GM19025 (cell line): ENCODE measurements around the gene IPO11.
"Not testable (repeated sequence)": the region's sequence is repeated elsewhere in the genome, so short reads cannot be mapped to it uniquely, and the experiment has no call there.

Experiments used
- ATAC-seq: cut with Tn5 transposase; IDR thresholded peaks from one replicate; pipeline ENCODE4 v1.9.1; 2021; ENCODE audit warnings: mild to moderate bottlenecking, low read depth, moderate library complexity; ENCODE audit not compliant: unreplicated experiment

The IPO11 gene

DNA sequence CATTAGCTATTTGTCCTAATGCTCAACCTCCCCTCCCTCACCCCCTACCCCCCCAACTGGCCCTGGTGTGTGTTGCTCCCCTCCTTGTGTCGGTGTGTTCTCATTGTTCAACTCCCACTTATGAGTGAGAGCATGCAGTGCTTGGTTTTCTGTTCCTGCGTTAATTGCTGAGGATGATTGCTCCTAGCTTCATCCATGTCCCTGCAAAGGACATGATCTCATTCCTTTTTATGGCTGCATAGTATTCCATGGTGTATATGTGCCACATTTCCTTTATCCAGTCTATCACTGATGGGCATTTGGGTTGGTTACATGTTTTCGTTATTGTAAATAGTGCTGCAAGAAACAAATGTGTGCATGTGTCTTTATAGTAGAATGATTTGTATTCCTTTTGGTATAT is 153.2 kb downstream of the IPO11 start:
- not testable (repeated sequence) for ATAC-seq

DNA sequence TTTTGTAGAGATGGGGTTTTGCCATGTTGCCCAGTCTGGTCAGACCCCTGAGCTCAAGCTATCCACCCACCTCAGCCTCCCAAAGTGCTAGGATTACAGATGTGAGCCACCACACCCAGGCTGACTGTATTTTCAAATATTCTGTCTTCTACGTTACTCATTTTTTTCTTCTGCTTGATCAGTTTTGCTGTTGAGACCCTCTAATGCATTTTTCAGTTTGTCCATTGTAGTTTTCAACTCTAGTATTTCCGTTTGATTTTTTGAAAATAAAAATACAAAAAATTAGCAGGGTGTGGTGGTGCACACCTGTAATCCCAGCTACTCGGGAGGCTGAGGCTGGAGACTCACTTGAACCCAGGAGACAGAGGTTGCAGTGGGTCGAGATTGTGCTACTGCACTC is 155.6 kb downstream of the IPO11 start:
- no peak for ATAC-seq

DNA sequence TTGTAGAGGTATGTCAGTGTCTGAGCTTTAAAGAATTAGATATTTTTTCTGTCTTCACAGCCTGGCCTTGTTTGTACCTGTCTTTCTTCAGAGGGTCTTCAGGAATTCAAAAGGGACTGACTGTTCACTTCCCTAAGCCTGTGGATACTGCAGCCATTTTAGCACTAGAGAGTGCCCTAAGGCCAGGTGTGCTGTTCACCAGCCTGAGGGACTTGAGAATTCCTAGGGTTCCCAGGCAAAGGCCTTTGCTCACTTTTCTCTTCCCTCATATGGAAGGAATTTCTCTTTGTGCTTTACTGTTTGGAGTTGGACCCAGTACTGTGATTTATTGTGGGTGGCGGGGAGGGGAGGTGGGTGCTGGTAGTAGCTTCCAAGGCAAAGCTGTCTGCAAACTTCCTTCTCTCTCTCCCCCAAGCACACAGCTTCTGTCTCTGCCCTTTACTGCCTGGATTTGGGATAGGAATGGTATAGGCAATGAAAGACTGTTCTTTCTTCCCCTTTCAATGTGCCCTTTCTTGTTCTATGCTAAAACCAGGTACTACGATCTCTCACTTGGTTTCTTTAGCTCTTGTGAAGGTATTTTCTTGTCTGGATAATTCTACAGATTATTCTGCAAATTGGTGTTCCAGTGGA is 156.4 kb downstream of the IPO11 start:
- no peak for ATAC-seq

- ATAC-seq: no peak
Measured at GRCh38 chr5:62569470-62569869, 156.9 kb downstream of the IPO11 start.

GRCh38 chr5:62572918-62573514 is 160.5 kb downstream of the IPO11 start:
- ATAC-seq: no peak

DNA sequence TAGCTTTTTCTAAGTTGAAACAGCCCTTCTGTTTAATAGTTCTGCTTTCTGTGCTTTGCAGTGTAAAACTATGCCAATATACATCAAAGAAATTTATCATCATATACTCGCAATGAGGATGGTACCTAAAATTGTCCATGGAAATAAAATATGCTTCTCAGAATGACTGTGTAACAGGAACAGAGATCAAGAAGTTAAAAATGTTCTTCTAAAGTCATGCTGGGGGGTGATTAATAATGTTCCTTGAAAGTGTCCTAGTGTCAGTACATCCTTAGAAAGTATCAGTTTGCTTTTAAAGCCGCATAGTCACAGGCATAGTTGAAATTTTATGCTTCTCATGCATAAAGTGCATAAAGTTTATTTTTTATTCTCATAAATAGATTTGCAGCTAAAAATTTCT is 162.0 kb downstream of the IPO11 start:
- ATAC-seq: no peak

- no peak for ATAC-seq
Measured at GRCh38 chr5:62575066-62575465, 162.5 kb downstream of the IPO11 start.

DNA sequence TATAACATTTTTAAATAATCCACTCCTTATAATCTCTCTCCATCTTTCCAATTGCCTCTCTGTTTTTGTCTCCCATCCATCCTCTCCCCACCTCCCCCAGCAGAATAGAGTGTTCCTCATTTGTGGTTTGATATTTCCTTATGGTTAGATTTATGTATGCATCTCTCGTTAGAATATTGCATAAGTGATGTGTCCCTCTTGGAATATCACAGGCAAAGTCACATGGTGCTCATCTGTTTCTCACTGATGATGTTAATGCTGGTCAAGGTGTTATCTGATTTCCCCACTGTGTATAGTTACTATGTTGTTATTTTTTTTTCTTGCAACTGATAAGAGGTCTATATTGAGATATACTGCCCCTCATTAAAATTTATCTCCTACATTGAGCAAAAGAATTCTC is 162.9 kb downstream of the IPO11 start:
- ATAC-seq: no peak

- ATAC-seq: no peak
Measured at GRCh38 chr5:62576570-62577170, 164.1 kb downstream of the IPO11 start.

DNA sequence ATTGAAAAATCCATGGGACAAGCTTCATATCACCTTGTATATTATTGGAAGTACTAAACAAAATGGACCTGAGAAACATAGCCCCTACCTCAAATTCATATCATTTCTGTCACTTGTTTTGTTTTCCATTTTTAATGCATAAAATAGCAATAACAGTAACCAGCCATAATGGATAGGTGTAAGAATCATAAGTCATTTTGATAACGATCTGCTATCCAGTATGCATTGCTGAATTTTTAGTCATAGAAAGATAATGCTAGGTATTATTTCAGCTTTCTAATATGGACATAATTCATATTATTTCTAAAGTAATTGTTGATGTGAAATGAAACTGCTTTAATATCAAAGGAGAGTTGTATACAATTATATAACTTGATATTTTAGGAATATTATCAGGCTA is 164.9 kb downstream of the IPO11 start:
- no peak for ATAC-seq

DNA sequence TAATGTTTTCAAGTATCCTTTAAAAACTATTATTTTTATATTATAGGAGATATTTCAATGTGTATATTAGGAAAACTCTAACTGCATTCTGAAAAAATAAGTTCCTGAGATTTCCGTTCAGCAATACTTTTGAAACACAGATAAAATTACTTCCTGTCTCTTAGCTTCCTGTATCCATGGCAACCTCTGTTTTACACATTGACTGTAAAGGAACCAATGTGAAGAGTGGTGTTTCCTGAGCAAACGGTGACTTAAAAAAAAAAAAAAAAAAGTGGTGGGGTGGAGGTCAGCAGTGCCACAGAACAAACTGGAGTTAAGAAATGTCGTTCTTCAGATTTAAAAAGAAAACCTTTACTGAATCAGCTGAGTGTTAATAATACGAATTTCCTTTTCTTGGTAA is 166.0 kb downstream of the IPO11 start, which contains the start of gene LRRC70:
TSS of gene LRRC70 (plus strand) at position 280 of the 400 bp plus-strand sequence. CDS start 620 bp downstream, outside the sequence.
- peak; percentile 78 for ATAC-seq

- ATAC-seq: no peak
Measured at GRCh38 chr5:62579761-62580160, 167.2 kb downstream of the IPO11 start.

DNA sequence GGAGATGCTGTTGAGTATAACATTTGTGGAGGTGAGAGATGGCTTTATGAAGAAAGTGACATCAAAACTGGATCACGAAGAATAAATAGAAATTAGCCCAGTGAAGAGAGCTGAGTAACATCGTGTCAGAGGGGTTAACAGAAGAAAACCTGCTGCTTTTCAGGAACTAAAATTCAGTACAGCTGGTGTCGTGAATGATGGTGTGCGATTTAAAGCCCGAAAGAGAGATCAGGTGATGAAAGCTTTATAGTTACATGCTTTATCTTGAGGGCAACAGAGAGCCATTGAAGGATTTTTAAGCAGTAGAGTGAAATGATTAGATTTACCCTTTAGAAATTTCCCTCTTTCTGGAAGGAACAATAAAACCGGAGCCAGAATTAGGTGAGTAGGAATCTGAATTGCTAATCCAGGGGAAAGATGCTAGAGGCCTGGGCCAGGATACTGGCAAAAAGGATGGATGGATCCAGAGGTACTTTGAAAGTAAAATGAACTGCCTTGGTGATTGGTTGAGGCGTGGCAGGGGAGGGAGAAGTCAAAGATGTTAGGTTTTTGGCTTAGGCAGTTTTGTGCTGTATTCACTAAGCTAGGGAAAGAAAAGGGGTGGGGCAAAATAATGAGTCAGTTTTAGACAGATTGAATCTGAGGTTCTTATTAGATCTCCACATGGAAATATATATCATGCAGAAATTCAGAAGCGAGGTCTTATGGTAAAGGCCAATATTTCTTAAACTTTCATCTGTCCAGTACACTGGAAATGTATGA is 169.5 kb downstream of the IPO11 start:
- no peak for ATAC-seq

GRCh38 chr5:62584391-62584790 is 171.8 kb downstream of the IPO11 start:
- no peak for ATAC-seq

DNA sequence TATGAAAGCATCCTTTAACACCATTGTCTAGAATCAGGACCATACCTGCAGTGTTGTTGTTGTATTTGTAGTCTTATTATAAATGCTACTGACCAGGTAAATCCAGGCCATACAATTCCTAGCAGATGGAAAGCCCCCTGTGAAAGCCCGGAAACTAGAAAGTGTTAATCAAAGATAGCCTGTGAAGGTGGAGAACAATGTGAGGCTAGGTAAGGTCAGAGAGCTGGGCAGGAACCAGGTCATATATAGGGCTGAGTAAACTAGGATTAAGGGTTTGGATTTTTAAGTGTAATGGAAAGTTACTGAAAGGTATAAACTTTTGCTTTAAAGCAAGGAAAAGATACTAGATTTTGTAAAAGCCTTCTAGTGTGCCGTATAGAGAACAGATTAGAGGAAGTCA is 172.7 kb downstream of the IPO11 start:
- no peak for ATAC-seq

- ATAC-seq: no peak
Measured at GRCh38 chr5:62585751-62586150, 173.2 kb downstream of the IPO11 start.

GRCh38 chr5:62587737-62588136 is 175.2 kb downstream of the IPO11 start:
- no peak for ATAC-seq

DNA sequence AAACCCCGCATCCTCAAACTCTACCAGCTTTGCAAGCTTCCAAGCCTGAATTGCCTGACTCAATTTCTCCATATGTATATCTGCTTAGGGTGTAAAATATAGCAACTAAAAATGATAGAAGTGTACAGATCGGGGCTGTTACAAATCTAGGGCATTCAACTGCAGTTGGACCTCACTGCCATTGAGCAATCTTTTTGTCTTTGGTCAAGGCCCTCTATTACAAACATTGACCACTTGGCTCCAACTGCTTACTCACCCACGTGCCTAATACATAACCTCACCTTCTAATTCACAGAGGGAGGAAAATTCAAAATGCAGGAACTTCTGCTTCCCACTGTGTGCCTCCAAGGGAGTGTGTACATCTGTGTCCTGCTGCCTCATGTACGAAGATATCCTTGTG is 176.1 kb downstream of the IPO11 start:
- ATAC-seq: no peak

DNA sequence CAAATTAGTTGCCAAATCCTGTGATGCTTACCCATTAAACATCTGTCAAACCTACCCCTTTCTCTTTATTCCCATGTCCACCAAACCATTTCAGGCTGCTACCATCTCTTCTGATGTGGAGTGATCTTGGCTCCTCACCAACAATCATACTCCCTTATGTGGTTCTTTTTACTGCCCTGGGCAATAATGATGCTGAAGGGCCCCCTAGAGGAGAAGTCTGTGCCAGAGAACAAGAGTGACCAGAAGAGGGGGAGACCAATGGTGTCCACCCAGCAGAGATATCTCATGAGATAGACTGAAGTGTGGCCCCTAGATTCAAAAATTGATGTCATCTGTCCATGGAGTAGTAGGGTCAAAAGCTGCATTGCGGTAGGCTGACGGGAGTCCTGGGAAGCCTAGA is 176.9 kb downstream of the IPO11 start:
- no peak for ATAC-seq

DNA sequence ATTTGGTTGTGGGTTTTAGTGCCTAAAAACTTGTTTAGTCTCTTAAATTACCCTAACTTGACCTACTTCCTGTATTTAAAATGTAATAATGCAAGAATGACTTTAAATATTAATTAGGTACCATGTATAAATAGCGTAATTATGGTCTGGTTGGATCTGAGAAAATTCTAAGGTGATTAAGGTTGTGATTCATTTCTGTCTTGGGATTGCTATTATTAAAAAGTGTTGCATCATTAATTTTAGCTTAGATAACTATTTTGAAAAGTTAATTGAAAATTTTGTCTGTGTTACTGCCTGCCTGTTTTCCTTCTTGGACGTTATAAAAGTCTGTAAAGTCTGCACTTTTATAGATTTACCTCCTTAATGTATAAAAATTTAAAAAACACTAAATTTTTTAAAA is 177.8 kb downstream of the IPO11 start:
- no peak for ATAC-seq

DNA sequence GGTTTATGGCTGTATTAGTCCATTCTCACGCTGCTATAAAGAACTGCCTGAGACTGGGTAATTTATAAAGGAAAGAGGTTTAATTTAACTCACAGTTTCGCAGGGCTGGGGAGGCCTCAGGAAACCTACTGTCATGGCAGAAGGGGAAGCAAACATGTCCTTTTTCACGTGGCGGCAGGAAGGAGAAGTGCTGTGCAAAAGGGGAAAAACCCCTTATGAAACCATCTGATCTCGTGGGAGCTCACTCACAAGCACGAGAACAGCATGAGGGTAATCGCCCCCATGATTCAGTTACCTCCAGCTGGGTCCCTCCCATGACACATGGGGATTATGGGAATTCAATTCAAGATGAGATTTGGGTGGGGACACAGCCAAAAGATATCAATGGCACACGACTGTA is 180.0 kb downstream of the IPO11 start:
- ATAC-seq: no peak
